CD4-positive, alpha-beta T cell treated with Interleukin-2 at 100 ng/mL for 4 hours (primary cell): ENCODE data around the gene NEUROG1.
A peak's percentile ranks its signal among the peaks of the same experiment; 100 is the strongest.

ENCODE experiments used
- DNase-seq: peaks from one replicate; pipeline ENCODE4 v3.0.0-alpha.2; 2020; ENCODE audit warnings: low spot score

NEUROG1 gene, protein sequence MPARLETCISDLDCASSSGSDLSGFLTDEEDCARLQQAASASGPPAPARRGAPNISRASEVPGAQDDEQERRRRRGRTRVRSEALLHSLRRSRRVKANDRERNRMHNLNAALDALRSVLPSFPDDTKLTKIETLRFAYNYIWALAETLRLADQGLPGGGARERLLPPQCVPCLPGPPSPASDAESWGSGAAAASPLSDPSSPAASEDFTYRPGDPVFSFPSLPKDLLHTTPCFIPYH

DNA sequence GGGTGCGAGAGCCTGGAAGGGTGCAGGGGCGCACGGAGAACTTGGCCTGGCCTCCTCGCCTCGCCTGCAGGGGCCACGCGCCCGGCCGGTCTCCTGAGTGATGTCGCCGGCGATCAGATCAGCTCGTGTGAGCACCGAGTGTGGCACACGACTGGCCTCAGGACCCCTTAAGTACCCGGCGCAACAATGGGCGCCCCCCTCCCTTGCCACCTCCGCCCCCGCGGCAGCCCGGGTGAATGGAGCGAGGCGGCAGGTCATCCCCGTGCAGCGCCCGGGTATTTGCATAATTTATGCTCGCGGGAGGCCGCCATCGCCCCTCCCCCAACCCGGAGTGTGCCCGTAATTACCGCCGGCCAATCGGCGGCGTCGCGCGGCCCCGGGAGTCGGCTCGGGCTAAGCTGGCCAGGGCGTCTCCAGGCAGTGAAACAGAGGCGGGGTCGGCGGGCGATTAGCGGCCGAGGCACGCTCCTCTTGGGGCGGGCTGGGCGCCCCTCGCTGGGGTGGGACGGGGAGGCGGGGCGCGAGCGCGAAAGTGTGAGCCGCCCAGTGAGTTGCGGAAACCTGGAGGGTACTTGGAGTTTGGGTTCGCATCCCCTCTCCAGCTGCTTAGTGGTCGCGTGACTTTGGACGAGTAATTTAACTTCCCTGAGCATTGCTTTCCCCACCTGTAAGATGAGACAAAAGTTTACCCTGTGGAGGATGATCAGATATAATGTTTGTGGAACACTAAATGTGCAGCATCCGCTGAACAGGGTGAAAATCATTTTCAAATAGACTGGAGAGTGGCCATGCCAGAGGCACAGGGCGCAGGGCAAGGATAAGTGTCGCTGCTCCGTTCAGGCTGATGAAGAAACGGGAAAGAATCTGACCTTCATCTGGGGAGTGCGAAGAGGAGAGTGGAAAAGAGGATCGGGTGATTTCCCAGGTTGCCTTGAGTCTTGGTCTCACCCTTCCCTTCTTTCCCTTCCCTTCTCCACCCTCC is at the start of gene NEUROG1:
Gene NEUROG1 (minus strand): TSS at position 145 of the 982 bp plus-strand sequence. CDS start 274 bp downstream, outside the sequence.
- DNase-seq: no peak

DNA sequence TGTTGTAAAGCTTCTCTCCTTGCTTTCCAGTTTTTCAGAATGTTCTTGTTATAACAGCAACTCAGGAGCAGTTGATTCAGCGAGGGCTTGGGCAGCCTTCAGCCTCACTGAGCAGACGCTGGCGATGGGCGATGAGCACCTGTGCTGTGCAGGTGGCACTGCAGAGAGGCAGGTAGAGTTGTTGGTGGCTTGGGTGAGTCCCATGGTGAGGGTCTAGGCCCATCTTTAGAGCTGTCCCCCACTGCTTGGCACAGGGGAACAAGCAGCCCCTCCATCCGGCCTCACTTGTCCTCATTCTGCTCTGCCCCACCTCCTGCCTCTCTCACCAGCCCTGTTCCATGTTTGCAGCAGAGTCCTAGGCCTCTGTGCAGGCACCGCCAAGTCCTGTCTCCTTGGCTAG is 49.2 kb upstream of the NEUROG1 start:
- no peak for DNase-seq

DNA sequence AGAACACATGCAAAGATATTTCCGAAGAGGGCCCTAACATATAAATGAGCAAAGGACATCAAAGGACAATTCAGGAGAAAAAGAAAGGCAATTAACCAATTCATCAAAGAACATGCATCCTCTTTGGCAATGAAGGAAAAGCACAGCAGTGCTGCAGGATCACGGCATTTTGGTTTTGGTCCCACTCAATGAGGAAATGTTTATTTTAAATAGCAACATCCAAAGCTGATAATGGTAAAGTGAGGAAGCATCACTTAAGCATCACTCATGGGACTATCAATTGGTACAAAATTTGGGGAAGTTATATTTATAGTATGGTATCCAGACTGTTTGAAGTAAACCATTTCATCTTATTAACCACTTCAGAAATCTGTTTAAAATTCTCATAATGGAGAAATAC is 48.5 kb upstream of the NEUROG1 start:
- no peak for DNase-seq

DNA sequence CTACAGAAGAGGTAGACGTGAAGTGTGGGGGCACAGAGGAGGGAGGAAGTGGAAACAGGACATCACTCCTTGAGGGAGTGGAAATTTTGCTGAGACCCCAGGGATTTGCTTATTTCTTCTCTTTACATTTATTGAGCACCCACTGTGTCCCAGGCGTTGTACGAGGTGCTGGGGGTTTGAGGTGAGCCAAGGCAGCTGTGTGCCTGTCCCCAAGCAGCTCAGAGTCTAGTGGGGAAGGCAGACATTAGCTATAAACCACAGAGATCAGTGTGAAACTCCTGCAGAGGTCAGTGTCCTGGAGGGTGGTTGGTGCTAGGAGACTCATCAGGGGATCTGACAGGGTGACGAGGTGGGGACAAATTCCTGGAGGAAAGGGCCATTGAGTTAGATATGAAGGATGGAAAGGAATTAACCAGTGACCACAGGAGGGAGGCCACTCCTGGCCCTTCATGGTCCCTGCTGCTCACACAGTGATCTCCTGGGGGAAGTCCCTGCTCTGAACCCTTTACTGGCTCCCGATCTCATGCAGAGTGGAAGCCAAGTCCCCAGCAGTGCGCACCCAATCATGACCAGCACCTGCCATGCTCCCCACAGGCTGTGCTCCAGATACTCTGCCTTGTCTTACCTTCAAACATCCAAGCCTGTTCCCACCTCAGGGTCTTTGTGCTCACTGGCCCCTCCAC is 46.5 kb upstream of the NEUROG1 start:
- DNase-seq: no peak

DNA sequence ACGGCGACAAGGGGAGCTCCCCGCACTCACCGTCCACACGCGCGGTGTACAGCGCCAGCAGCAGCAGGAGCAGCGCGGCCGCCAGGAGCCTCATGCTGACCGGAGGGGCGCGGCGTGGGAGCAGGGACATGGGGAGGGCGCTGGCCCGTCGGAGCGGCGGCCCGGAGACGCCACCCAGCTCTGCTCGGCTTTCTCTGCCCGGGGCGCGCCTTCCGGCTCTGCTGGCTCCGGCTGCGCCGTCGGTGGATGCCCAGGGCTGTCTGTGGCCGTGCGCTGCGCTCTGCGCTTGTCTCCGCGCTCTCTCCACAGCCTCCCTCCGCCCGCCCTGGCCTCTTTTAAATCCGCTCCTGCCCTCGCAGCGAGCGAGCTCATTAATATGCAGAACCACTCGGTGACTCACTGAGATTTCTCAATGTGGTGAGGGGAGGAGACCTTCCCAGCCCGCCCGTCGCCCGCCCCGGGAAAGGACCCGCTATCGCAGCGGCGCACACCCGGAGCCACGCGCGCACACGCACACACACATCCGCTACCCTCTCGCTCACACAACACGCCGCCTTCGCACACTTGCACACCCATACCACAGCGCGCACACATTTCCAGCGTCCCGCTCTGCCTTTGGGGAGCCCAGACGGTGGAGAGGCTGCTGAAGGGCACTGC is 43.0 kb upstream of the NEUROG1 start, which contains the start of gene CXCL14:
Gene CXCL14 (minus strand): TSS at position 307 of the 657 bp plus-strand sequence. CDS start 213 bp downstream, at position 94.
- DNase-seq: no peak

DNA sequence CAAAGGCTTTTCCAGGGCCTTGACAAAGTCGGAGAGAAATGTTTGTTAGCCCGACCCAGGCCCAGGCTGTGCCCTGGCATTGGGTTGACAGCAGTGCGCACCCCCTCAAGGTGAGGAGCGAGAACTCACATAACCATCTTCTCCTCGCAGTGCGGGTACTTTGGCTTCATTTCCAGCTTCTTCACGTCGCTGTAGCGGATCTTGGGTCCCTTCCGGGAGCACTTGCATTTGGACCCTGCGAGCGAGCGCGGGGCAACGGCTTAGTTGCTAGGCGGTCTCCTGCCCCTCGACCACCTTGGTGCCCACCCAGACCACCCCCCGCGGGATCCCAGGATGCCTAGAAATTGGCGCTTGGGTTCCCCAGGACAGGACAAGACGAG is 42.5 kb upstream of the NEUROG1 start:
- DNase-seq: no peak

DNA sequence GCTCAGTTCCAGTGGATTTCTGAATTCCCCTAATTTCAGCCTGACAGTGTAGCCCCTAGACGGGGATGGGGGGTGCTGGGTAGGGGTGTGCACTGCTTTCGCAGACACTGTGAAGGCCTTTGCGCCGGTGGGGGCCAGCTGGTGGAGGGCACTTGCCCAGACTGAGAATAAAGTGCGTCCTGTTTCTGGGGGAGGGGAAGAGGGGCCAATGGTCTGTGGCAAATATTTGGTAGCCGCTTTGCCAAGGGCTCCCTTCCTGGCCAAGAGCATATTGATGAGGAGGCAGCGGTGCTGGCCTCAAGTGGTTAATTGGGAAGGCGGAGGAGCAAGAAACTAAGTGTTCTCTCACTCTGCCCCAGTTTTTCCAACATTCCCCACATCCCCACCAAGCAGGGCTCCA is 41.7 kb upstream of the NEUROG1 start:
- no peak for DNase-seq

DNA sequence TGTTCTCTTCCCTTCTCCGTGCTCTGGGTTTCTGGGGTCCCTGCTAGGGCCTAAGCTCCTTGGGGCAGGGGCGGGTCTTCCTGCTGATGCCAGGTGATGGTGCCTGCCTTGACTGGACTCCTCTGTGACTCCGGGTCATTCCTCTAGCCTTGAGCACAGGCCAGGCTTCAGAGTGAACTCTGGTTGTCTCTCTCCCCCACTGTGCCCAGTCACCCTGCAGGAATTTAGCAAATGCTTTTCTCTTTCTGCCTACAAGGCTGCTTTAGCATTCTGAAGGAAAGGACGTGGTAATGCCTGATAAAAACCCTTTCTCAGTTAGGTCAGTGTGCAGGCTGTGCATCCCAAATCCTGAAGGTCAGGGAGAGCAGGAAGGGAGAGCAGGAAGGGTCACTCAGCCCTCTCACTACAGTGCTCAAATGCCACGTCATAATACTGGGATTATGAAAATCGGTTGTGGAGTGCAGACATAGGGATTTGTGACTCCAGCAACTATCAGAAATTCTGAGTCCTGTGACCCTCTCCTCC is 40.4 kb upstream of the NEUROG1 start:
- no peak for DNase-seq

DNA sequence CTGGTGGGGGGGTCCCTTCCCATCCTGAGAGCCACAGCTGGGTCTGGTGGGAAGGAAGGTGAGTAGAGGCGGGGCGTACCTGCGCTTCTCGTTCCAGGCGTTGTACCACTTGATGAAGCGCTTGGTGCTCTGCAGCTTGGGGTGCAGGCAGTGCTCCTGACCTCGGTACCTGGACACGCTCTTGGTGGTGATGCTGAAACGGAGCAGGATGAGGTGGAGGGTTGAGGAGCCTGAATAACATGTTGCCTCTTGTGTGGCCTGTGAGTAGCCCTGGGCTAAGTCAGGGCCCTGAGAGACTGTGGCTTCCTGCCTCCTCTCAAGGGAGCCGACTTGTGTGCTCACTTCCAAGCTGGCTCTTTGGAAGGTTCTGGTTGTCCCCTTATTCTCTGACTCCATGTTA is 38.7 kb upstream of the NEUROG1 start:
- no peak for DNase-seq

DNA sequence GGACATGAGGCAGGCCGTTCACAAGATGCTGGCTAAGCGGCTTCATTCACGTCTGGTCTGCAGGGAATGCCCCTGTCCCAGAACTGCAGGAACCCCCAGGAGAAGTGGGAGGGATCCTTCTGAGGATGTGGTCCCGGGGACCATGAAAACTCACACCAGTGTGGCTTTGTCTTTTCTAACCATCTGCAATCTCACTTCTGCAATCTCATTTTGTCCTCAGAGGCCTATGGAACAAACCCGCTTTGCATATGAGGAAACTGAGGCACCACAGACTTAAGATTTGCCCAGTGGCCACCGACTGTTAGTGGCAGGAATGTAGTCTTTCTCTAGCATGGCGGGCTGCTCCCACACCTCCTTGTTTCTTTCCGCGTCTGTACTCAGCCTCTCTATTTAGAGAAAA is 36.1 kb upstream of the NEUROG1 start:
- DNase-seq: no peak

DNA sequence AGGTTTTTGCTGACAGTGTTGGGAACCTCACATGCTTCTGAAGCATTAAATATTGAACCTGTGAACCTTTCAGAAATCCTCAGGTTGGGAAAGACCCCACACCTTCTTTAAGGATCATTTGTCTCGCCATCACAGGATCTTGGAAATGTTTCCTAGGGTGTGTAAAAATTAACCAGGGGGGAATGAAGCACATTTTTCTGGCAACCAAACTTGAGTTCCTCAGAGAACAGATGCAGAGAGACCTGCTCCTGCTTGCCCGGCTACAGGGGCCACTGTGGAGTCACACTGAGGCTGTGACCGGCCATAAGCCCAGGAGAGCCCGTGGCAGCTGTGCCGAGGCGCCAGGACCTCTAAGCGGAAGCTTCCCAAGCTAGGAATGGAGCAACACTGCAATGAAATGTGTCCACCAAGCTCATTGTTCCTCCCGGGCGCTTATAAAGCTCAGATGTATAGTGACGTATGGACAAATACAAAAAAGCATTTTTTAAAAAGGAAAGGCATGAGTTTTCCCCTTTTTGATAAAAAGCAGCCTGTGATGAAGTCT is 35.4 kb upstream of the NEUROG1 start:
- DNase-seq: no peak

DNA sequence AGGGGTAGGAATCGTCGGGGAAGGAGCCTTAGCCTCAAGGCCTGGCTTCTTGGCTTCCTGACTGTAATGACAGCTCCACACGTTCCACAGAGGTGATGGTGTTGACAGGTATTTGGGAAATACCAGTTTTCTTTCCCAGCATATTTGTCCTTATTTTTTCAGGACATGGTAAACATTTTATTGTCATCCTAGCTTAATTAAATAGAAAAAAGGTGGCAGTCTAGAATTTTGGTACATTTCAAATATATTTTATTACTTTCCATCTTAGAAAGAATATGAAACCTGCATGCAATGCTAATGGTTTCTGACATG is 34.6 kb upstream of the NEUROG1 start:
- no peak for DNase-seq

DNA sequence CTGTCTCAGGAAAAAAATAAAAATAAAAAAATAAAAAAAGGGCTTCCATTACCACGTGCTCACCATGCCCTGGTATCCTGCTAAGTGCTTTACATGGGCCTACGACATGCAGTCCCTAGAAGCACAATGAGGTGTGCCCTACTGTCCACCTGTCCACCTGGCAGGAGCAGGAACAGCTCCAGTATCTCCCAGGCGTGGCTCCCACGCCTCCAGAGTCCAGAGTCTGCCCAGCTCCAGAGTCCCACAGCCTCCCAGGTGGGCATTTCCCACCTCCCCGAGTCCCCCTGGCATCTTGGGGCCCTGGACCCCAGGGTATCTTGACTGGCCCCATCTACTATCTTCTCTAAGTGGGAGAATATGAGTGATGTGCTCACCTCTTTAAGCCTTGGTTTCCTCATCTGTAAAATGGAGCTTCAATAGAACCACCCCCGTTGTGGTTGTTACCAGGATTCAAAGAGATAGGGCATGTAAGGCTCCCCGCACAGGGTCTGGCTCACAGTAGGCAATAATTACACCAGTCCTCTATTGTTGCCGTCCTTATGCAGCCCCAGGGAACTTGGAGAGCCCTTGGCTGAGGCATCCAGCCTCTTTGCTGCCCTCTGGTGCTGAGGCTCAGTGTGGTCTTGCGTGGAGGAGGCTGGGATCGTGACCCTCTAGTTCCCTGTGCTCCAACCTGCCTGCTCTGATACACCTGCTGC is 34.1 kb upstream of the NEUROG1 start:
- DNase-seq: no peak

DNA sequence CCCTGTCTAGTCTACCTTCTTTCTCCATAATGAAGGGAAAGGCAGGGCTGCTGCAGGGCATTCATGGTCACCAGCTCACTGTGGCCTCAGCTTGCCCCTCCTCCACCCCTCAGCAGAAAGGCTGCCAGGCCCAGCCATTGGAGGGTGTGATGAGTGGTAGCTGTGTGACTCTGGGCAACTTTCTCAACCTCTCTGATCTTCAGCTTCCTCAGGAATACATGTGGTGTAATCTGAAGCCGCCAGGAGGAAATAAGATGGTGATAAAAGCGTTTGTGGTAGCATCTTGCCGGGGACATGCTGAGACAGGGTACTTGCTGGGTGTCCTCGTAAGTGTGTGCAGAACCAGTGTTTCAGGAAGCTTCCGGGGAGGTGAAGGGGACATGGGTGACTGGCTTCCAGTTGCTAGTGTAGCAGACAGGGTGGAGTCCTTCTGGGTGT is 33.2 kb upstream of the NEUROG1 start:
- no peak for DNase-seq

DNA sequence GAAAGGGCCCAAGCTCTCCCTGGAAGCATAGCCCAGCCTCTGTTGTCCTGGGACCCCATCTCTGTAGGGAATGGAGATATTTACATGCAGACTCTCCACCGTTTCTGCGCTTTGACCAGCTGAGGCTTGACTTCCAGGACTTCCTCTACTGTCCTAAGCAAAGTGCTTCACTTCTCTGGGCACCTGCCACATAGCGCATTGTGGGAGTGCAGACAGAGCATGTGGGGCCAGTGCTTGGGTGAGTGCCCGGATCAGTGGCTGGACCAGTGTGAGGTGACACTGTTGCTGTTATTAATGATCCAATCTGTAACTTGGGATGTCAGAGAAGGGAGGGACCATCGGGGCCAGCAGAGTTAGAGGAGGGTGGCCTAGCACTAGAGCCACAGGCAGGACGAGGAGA is 32.5 kb upstream of the NEUROG1 start:
- DNase-seq: no peak

DNA sequence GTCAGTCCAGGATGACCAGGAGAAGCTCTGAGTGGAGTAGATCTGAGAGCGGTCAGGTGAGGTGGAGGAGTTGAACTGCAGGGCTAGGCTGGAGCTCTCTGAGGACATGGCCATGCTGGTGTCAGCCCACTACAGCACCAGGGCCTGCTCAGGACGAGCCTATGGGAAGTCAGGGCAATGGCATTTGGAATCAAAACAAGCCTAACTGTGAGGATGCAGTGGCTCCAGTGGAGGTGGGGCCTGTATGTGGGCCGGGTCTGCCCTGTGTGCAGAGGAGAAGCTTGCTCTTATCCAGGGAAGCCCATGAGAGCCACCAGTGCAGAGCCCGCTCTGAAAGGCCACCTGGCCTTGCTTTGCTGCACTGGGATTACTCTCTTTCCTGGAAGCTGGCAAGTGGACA is 31.9 kb upstream of the NEUROG1 start:
- DNase-seq: no peak

DNA sequence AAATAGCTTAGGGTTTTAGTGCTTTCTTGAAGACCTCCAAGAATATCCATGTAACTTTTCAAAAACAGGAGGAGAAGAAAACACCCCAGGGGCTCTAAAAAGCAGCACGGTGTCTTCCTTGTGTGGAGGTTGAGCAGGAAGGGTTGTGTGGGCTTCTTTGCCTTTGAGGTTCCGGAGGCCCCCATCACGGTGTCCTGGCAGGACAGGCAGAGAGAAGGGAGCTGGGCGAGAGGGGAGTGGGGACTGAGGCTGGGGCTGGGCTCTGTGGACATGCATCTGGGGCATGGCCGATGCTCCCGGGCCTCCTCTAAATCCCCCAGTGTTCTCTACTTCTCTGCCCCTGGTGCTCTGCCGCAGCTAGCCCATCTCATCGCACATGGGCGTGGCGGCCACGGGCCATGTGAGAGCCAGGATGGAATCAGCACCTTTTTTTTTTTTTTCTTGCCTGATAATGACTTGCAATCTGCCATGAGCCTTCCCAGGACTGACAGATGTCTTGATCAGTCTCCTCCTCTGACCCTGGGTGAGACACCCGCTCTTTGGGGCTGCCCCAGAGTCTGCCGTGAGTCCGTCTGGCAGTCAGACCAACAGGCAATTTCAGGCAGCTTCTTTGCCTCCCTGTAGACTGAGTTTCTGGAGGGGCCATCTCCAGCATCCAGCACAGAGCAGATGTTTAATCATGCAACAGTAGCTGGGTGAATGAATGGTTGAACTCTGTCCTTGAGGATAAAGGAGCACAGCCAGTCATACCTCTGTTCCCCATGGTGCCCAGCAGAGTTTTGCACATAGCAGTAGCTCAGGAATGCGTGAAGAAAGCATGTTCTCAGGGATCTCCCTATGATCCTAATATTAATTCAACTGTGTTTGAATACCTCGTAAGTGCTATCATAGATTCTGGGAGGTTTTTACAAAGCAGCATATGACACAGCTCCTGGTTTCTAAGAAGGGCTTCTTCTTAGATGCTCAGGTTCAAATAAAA is 30.9 kb upstream of the NEUROG1 start:
- no peak for DNase-seq

DNA sequence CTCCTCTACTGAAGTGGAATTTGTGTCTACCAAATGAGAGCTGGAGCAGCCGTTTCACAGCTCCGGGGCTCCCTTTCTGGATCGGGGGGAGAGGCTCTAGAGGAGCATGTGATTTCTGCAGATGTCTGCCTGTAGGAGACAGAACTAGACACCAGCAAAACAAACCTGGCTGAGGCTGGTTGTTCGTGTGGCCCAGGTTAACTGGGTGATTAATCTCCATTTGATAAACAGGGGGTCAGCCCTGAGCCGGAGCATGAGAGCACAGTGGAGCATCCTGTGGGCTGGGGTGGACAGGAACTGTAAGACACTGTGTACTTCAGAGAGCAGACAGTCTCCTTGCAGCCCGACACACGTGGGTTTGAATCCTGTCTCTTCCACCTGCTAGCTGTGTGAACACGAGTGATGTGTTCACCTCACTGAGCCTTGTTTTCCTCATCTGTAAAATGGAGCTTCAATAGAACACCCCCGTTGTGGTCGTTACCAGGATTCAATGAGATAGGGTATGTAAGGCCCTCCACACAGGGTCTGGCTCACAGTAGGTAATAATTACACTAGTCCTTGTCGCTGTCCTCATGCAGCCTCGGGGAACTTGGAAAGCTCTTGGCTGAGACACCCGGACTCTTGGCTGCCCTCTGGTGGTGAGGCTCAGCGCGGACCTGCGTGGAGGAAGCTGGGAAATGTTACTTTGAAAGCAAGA is 30.1 kb upstream of the NEUROG1 start:
- peak; percentile 60 for DNase-seq

DNA sequence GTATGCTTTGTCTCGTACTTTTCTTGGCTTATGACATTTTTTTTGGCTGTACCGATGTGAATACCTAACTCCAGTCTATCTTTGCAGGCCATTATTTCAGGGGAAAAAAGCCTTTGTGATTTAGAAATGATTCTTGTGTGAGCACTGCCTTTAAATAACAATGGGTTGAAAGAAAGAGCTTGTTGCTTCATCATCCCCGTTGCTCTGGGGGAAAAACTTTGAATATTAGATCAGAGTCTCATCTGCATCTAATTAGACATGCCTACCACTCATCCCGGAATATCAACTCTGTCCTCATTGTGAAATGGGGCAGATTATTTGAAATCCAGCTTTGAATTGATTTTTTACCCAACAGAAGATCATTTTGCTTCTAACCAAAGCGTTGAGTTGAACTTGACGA is 29.5 kb upstream of the NEUROG1 start:
- DNase-seq: no peak
